HEK293T (cell line): ENCODE results near the gene TFR2.

ENCODE experiments used
- CTCF ChIA-PET: fragments of 350-600 bp; formaldehyde crosslinking; extraction: SDS; loops from one replicate; lab custom pipeline; 2021; ENCODE audit warnings: antibody characterized with exemption, inconsistent platforms; lab: Yijun Ruan, JAX
- POLR2A ChIA-PET: fragments of 350-600 bp; formaldehyde crosslinking; extraction: SDS; loops from one replicate; lab custom pipeline; 2020; ENCODE audit warnings: antibody characterized with exemption, inconsistent platforms; lab: Yijun Ruan, JAX
- DNase-seq: peaks from one replicate; pipeline ENCODE4 v3.0.0; 2012; ENCODE audit warnings: mixed read lengths; ENCODE audit errors: extremely low spot score
- ARNT ChIP-seq: fragments of 450-650 bp; IDR thresholded peaks from 2 replicates; pipeline ENCODE4 v1.6.1; 2017; ENCODE audit warnings: mild to moderate bottlenecking
- BHLHE40 ChIP-seq: fragments of 450-650 bp; IDR thresholded peaks from 2 replicates; pipeline ENCODE4 v1.6.1; 2016; ENCODE audit warnings: mild to moderate bottlenecking, moderate library complexity, borderline replicate concordance
- CTBP1 ChIP-seq: fragments of 450-650 bp; IDR thresholded peaks from 2 replicates; pipeline ENCODE4 v1.6.1; 2016; ENCODE audit warnings: borderline replicate concordance
- ELF4 ChIP-seq: fragments of 450-650 bp; IDR thresholded peaks from 2 replicates; pipeline ENCODE4 v1.6.1; 2017; ENCODE audit warnings: antibody characterized with exemption
- FOXA1 ChIP-seq: fragments of 450-650 bp; IDR thresholded peaks from 2 replicates; pipeline ENCODE4 v1.6.1; 2016; ENCODE audit warnings: mild to moderate bottlenecking
- FOXK2 ChIP-seq: fragments of 450-650 bp; IDR thresholded peaks from 2 replicates; pipeline ENCODE4 v1.6.1; 2016; ENCODE audit warnings: mild to moderate bottlenecking
- FOXM1 ChIP-seq: fragments of 450-650 bp; IDR thresholded peaks from 2 replicates; pipeline ENCODE4 v1.6.1; 2017; ENCODE audit warnings: mild to moderate bottlenecking, borderline replicate concordance
- HDGF ChIP-seq: fragments of 450-650 bp; IDR thresholded peaks from 2 replicates; pipeline ENCODE4 v1.6.1; 2017; ENCODE audit warnings: antibody characterized with exemption, borderline replicate concordance
- L3MBTL2 ChIP-seq: fragments of 450-650 bp; conservative IDR thresholded peaks from 2 replicates; pipeline ENCODE4 v1.6.1; 2016; ENCODE audit warnings: mild to moderate bottlenecking
- LEF1 ChIP-seq: fragments of 450-650 bp; IDR thresholded peaks from 2 replicates; pipeline ENCODE4 v1.6.1; 2017; ENCODE audit warnings: mild to moderate bottlenecking, borderline replicate concordance
- NFRKB ChIP-seq: fragments of 450-650 bp; IDR thresholded peaks from 2 replicates; pipeline ENCODE4 v1.6.1; 2016; ENCODE audit warnings: mild to moderate bottlenecking, moderate library complexity
- PKNOX1 ChIP-seq: fragments of 450-650 bp; IDR thresholded peaks from 2 replicates; pipeline ENCODE4 v1.6.1; 2016
- SP1 ChIP-seq: fragments of 450-650 bp; IDR thresholded peaks from 2 replicates; pipeline ENCODE4 v1.6.1; 2017
- SUZ12 ChIP-seq: fragments of 450-650 bp; IDR thresholded peaks from 2 replicates; pipeline ENCODE4 v1.6.1; 2016; ENCODE audit warnings: mild to moderate bottlenecking
- TARDBP ChIP-seq: fragments of 450-650 bp; IDR thresholded peaks from 2 replicates; pipeline ENCODE4 v1.6.1; 2016
- ZNF384 ChIP-seq: fragments of 450-650 bp; IDR thresholded peaks from 2 replicates; pipeline ENCODE4 v1.6.1; 2016

Gene TFR2

GRCh38 chr7:100599911-100600729, 41.2 kb downstream of the TFR2 start:
- no peak for TF ChIP-seq L3MBTL2
- DNase-seq = no peak
- ChIA-PET CTCF (no interaction called here), POLR2A (interaction anchor here (1.0 kb wide), 1 partner anchor 14 kb away, joined by 8 read pairs; the partner anchor contains the start of genes FBXO24 and LRCH4)

- TF ChIP-seq HDGF (no peak), SUZ12 (no peak), FOXM1 (no peak), ARNT (no peak)
- no peak for DNase-seq
- CTCF ChIA-PET = no interaction called here
- POLR2A ChIA-PET = interaction anchor here (2.4 kb wide), 1 partner anchor 12 kb away, joined by 6 read pairs; the partner anchor contains the start of gene FBXO24
Measured at GRCh38 chr7:100598425-100598824, 42.9 kb downstream of the TFR2 start.

GRCh38 chr7:100595188-100595587, 46.2 kb downstream of the TFR2 start:
- no peak for DNase-seq
- TF ChIP-seq CTBP1 (no peak), FOXA1 (no peak), FOXM1 (no peak), PKNOX1 (no peak), SP1 (no peak), HDGF (no peak), SUZ12 (no peak), ELF4 (no peak), BHLHE40 (no peak), FOXK2 (no peak), ARNT (no peak), TARDBP (no peak), ZNF384 (no peak), NFRKB (no peak), LEF1 (no peak), L3MBTL2 (no peak)
- ChIA-PET CTCF (no interaction called here), POLR2A (interaction anchor here (1.3 kb wide), 1 partner anchor 9 kb away, joined by 9 read pairs; the partner anchor contains the start of genes FBXO24 and LRCH4)

- no peak for TF ChIP-seq ARNT
- TF ChIP-seq SUZ12 = no peak
- TF ChIP-seq FOXA1 = no peak
- no peak for TF ChIP-seq FOXM1
- TF ChIP-seq ELF4 = no peak
- TF ChIP-seq LEF1 = no peak
- TF ChIP-seq BHLHE40 = no peak
- no peak for TF ChIP-seq FOXK2
- TF ChIP-seq CTBP1 = no peak
- no peak for TF ChIP-seq TARDBP
- no peak for TF ChIP-seq PKNOX1
- TF ChIP-seq SP1 = no peak
- TF ChIP-seq HDGF = no peak
- TF ChIP-seq ZNF384 = no peak
- no peak for TF ChIP-seq NFRKB
- TF ChIP-seq L3MBTL2 = no peak
- ChIA-PET CTCF (no interaction called here), POLR2A (interaction anchor here (2.1 kb wide), 1 partner anchor 12 kb away, joined by 9 read pairs; no protein-coding TSS in a partner anchor)
- DNase-seq = no peak
Measured at GRCh38 chr7:100591596-100591995, 49.8 kb downstream of the TFR2 start.

- ChIA-PET CTCF (interaction anchor here (1.0 kb wide), 1 partner anchor 102 kb away, joined by 3 read pairs; no protein-coding TSS in a partner anchor), POLR2A (interaction anchor here (1.7 to 2.1 kb wide), 2 partner anchors 13 to 161 kb away, joined by 3 to 9 read pairs; partner anchors contain the start of gene ZCWPW1)
- DNase-seq = no peak
- TF ChIP-seq SP1 = no peak
- no peak for TF ChIP-seq TARDBP
- no peak for TF ChIP-seq SUZ12
- TF ChIP-seq LEF1 = no peak
- no peak for TF ChIP-seq PKNOX1
- TF ChIP-seq ZNF384 = no peak
Measured at GRCh38 chr7:100590077-100590737, 51.1 kb downstream of the TFR2 start.
